PFSK-1 (cell line): ENCODE measurements around the gene HERC3.

Experiments used
- POLR2AphosphoS5 ChIP-seq: IDR thresholded peaks from 2 replicates; pipeline ENCODE4 v1.6.1; 2012; ENCODE audit warnings: low read depth, mild to moderate bottlenecking, control low read depth, low read length, moderate library complexity
- SIN3A ChIP-seq: IDR thresholded peaks from 2 replicates; pipeline ENCODE4 v1.6.1; 2012; ENCODE audit warnings: mild to moderate bottlenecking, low read length, moderate library complexity, borderline replicate concordance; ENCODE audit not compliant: insufficient read depth
- TAF1 ChIP-seq: IDR thresholded peaks from 2 replicates; pipeline ENCODE4 v1.6.1; 2012; ENCODE audit warnings: low read length, control low read depth, borderline replicate concordance; ENCODE audit not compliant: insufficient read depth

DNA sequence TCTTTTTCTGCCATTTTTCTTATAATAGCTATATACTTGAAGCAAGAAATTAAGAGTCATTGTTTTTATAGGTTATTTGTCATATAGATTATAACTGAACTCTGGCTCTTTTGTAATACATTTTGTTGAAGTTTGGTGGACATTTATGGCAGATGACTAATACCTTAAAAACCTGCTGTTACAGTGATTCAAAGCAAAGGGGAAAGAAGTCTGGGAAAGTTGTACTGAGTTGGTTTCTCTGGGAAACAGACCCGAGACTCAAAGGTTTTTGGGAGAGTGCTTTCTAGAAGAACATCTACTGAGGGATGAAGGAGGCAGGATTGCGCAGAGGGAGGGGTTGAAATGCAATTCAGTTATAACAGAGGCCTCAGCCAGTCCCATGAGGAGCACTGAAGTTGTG, 69.5 kb downstream of the HERC3 start:
- TF ChIP-seq SIN3A (no peak), POLR2AphosphoS5 (no peak), TAF1 (no peak)
